NCI-H69 (cell line): ENCODE measurements around the gene TMEM106C.

Experiments
- DNase-seq: peaks from one replicate; lab custom pipeline; 2025; lab: John Stamatoyannopoulos, UW

The TMEM106C gene

GRCh38 chr12:47979686-47980085 lies 16.3 kb downstream of the TMEM106C start:
- no peak for DNase-seq

GRCh38 chr12:47980197-47980596 lies 16.8 kb downstream of the TMEM106C start:
- DNase-seq = no peak

- DNase-seq = no peak
Observed at GRCh38 chr12:47980779-47981495, 17.5 kb downstream of the TMEM106C start.

GRCh38 chr12:47981496-47982260 lies 18.3 kb downstream of the TMEM106C start:
- DNase-seq = no peak

GRCh38 chr12:47982311-47982710 lies 18.9 kb downstream of the TMEM106C start:
- DNase-seq = no peak

- no peak for DNase-seq
Observed at GRCh38 chr12:47982770-47983169, 19.4 kb downstream of the TMEM106C start.

- no peak for DNase-seq
Observed at GRCh38 chr12:47983541-47984115, 20.2 kb downstream of the TMEM106C start.

- DNase-seq = no peak
Observed at GRCh38 chr12:47984331-47984801, 21.0 kb downstream of the TMEM106C start.

- DNase-seq = no peak
Observed at GRCh38 chr12:47985596-47986290, 22.3 kb downstream of the TMEM106C start.

GRCh38 chr12:47986291-47986660 lies 22.9 kb downstream of the TMEM106C start:
- no peak for DNase-seq

GRCh38 chr12:47986832-47987231 lies 23.4 kb downstream of the TMEM106C start:
- no peak for DNase-seq

GRCh38 chr12:47987411-47988072 lies 24.1 kb downstream of the TMEM106C start:
- no peak for DNase-seq

GRCh38 chr12:47988073-47989022 lies 25.0 kb downstream of the TMEM106C start:
- DNase-seq = peak; percentile 86

- DNase-seq = peak; percentile 17
Observed at GRCh38 chr12:47989023-47989417, 25.6 kb downstream of the TMEM106C start.

- no peak for DNase-seq
Observed at GRCh38 chr12:47989666-47990065, 26.3 kb downstream of the TMEM106C start.

GRCh38 chr12:47990351-47991105 lies 27.1 kb downstream of the TMEM106C start:
- no peak for DNase-seq

GRCh38 chr12:47991106-47992061 lies 28.0 kb downstream of the TMEM106C start:
- no peak for DNase-seq

GRCh38 chr12:47992776-47993175 lies 29.4 kb downstream of the TMEM106C start:
- DNase-seq = no peak

- no peak for DNase-seq
Observed at GRCh38 chr12:47993491-47993890, 30.1 kb downstream of the TMEM106C start.
